SIG-M5 treated with dmso at 0.1 percent for 504 hours (cell line): Measurements from ENCODE around the gene DENND2A.
"Not testable (repeated sequence)": the region's sequence is repeated elsewhere in the genome, so short reads cannot be mapped to it uniquely, and the experiment has no call there.

Experiments used
- DNase-seq: peaks from one replicate; lab custom pipeline; 2025; ENCODE audit not compliant: unreplicated experiment; lab: John Stamatoyannopoulos, UW

Gene DENND2A

GRCh38 chr7:140518370-140519006 is 122.1 kb downstream of the DENND2A start:
- DNase-seq = no peak

- DNase-seq = peak; percentile 82
These were observed 122.9 kb downstream of the DENND2A start for GRCh38 chr7:140517546-140518369.

GRCh38 chr7:140512317-140513000 is 128.2 kb downstream of the DENND2A start:
- peak; percentile 42 for DNase-seq

DNA sequence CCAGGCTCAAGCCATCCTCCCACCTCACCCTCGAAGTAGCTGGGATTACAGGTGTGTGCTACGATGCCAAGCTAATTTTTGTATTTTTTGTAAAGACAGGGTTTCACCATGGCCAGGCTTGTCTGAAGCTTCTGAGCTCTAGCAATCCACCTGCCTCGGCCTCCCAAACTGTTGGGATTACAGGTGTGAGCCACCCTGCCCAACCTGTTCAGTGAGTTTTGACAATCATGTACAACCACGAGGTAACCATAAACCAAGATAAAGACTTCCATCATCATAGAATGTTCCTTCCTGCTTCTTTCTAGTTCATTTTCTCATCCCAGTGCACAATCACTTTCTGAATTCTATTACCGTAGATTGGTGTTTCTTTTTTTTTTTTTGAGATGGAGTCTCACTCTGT is 130.8 kb downstream of the DENND2A start:
- no peak for DNase-seq

GRCh38 chr7:140507556-140507955 is 133.1 kb downstream of the DENND2A start:
- not testable (repeated sequence) for DNase-seq

DNA sequence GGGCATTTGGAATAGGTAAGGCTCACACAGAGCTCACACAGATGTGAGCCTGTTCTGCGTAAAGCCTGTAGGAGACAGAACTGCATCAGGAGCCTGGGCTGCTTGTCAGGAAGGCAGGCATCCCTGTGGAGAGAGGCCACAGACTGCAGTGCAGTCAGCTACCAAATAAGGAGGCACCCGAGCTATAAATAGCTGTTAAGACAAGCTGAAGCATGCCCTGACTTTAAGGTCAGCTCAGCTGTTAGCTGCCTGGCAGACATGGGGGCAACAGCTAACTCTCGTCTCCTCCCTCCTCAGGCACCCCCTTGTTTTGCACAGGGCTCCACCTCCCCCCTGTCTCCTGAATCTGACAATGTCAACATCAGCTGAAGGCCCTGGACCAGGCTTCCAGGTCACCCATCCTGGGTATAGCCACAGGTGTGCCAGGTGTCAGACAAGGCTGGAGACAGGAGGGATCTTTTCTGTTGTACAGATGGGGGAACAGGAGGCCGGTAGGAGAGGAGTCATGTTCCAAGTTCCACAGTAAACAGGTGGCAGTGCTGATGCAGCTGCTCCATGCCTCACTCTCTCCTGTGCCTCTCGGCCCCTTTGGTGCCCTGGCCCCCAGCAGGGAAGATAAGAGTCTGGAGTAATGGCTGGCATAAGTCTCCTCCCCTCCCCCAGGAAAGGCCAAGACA is 133.7 kb downstream of the DENND2A start:
- DNase-seq = no peak

- DNase-seq = no peak
These were observed 138.6 kb downstream of the DENND2A start for GRCh38 chr7:140501966-140502365.

- not testable (repeated sequence) for DNase-seq
These were observed 142.8 kb downstream of the DENND2A start for GRCh38 chr7:140497807-140498206.

DNA sequence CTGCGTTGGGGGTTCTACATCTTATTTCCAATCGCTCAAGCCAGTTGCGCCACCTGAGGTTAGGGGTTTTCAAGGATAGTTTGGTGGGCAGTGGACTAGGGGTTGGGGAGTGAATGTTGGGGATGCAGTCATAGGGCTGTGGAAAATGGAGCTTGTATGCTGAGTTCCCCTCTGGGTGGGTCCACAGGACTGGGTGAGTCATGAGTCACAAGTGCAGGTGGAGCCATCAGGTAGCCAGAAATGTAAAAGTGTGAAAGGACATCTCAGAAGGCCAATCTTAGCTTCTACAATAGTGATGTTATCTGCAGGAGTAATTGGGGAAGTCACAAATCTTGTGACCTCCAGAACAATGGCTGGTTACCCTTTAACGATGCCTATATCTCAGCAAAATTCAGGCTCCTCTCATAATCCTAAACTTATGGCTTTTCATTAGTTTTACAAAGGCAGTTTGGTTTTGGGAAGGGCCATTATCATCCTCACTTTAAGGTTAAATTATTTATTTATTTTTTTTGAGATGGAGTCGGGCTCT is 143.3 kb downstream of the DENND2A start:
- no peak for DNase-seq

DNA sequence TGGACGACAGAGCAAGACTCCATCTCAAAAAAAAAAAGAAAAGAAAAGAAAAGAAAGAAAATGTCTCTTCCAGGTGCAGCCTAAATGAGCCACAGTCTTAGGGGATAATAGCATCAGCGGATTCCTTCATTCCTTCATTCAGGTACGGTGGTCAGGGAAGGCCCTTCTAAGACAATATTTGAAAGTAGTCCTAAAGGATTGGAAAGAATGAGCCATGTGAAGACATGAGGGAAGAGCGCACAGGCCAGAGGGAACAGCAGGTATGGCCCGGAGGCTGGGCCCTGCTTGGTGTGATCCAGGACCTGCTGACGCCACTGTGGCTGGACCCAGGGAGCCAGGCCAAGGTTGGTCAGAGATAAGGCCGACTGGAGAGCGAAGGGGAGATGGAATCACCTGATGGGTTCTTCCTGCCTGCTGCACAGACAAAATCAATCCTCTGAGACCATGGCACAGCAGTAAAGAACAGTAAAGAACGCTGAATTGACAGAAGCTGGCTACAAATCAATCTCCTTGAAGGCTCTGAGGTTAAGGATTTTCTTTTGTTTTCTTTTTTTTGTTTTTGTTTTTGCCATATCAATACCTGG is 145.0 kb downstream of the DENND2A start:
- no peak for DNase-seq

DNA sequence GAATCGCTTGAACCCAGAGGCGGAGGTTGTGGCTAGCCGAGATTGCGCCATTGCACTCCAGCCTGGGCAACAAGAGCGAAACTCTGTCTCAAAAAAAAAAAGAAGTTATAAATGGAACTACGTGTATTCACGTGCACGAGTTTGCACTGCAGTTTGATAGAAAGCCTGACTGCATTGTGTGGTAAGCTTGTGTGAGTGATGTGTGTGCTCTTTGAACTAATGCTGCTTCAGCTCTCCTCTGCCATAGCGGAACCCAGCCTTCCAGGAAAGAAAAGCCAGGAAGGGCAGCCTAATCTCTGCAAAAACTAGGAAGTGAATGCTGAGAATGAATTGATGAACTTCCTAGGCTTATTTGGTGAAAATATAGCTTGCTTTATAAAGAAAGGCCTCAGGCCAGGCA is 145.7 kb downstream of the DENND2A start:
- no peak for DNase-seq

DNA sequence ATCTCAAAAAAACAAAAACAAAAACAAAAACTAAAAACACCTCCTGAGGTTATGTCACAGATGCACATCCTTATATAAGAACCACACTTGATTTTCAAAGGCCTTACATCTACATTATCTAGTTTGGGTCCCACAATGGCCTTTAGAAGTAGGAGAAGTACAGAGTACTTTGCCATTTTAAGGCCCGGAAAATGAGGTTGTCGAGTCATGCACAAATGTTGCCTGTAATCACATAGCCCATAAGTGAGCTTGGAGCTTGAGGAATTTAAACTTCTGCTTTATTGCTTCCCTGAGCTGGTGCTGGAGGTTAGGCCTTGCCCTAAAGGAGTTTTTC is 151.6 kb downstream of the DENND2A start:
- DNase-seq = no peak

DNA sequence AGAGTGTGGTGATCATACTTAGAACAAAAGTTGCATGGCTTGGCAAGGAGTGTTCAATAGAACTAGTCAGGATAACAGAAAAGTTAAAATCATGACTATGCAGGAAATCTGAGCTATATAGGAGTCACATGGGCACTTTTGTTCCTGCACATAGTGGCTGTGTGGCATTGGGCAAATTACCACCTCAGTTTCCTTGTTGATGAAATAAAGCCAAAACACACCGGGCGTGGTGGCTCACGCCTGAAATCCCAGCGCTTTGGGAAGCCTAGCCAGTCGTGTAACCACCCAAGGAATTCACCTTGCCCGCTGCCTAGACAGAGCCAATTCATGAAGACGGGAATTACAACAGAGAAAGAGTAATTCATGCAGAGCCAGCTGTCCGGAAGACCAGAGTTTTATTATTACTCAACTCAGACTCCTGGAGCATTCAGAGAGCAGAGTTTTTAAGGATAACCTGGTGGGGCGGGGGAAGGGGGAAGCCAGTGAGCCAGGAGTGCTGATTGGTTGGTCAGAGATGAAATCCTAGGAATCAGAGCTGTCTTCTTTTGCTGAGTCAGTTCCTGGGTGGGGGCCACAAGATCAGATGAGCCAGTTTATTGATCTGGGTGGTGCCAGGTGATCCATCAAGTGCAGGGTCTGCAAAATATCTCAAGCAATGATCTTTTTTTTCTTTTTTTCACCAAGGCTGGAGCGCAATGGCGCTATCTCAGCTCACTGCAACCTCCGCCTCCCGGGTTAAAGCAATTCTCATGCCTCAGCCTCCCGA is 154.9 kb downstream of the DENND2A start:
- DNase-seq = no peak

DNA sequence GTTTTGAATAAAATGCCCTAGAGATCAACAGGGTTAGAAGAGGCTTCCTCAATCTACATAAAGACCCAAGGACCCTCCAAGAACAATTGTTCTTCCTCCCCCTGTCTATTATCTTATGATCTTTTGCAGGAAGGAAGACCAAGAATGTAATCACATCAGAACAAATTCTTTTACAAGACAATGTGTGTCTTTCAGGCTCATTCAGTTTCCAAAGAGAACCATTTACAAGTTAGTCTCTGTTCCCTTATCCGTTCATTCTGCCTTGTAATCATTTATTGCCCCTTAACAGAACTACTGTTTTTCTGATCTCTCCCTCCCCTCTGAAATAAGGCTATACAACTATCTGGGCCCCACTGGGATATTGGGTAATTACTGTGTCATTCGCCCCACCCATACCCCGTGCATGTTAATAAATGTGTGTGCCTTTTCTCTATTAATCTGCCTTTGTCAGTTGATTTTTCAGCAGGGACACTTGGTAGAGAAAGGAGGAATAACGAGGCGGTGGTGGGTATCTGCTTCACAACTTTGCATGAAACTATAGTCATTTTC is 155.6 kb downstream of the DENND2A start:
- no peak for DNase-seq

GRCh38 chr7:140484479-140484878 is 156.1 kb downstream of the DENND2A start:
- DNase-seq = no peak

DNA sequence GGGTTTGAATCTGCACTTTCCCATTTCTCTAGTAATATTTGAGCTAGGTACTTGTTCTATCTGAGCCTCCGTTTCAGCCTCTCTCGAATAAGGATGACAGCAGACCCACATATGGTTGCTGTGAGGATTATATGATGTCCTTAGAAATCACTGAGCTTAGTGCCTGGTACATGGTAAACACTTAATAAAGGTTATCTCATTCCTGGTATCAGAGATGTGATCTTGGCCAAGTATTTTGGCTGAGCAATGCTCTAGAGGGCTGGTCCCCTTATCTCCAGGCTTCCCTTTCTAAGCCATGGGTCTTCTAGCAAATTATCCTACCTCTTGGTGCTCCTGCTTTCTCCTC is 160.9 kb downstream of the DENND2A start:
- no peak for DNase-seq

DNA sequence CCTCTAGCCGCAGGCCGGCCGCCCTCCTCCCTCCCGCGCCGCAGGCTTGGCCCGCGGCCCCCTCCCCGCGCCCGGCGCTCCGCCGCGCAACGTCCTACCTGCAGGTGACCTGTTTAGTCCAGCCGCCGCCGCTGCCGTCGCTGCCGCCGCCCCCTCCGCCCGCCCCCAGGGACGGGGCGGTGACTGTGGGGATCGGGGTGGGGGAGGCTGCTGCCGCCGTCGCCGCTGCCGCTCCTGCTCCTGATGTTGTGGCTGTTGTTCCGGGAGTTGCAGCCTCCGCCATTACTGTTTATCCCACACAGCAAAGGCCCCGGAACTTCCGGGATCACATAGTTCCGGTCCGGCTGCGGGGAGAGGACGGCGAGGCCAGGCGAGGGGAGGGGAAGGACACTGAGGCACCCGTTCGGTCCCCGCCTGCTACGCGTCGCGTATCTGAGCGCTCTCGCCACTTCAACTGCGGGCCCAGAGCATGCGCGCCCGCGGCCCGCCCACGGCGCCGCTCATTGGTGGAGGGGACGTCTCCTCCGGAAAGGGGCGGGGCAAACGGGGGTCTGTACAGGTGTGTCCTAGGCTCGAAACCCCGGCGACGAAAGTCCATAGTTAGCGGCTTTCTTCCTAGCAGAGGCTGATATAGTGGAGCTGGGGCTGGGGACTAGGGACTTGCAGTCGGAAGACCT is 161.4 kb downstream of the DENND2A start, which contains the start of gene MKRN1:
MKRN1 (minus strand) TSS at position 444 of the 677 bp plus-strand sequence; CDS start at position 283, 161 bp downstream.
- peak; percentile 85 for DNase-seq

GRCh38 chr7:140478246-140479061 is 162.2 kb downstream of the DENND2A start:
- DNase-seq = peak; percentile 81
